Endothelial cell of umbilical vein (primary cell): ENCODE measurements around the gene FAM78A. TPM values are rescaled to one million over a fixed set of nuclear protein-coding genes. Genes with fewer than 3 reads are reported as not detected.

Experiments used
- BruUV-seq: library from RNA; stranded (reverse); fragments of 400-500 nt; replicated peaks from 2 replicates; lab custom pipeline; 2021; lab: Mats Ljungman, UMichigan
- CTCF ChIA-PET: fragments of 300-600, 350-600 bp; sonication (Branson Sonifier 250); formaldehyde crosslinking; loops from one replicate; lab custom pipeline; 2021; ENCODE audit warnings: antibody characterized with exemption, inconsistent platforms; lab: Charles Lee
- POLR2A ChIA-PET: fragments of 300-600, 350-600 bp; sonication (Branson Sonifier 250); formaldehyde crosslinking; loops from one replicate; lab custom pipeline; 2021; ENCODE audit warnings: antibody characterized with exemption, inconsistent platforms; lab: Charles Lee
- DNase-seq: peaks from one replicate; pipeline ENCODE4 v3.0.0-alpha.2; 2011; ENCODE audit warnings: low read depth, low spot score
- FAIRE-seq: peaks from 2 replicates; lab custom pipeline; 2011; peaks lifted over from hg19 to GRCh38; lab: Jason Lieb, UNC
- H2AFZ ChIP-seq: 2 replicates; pipeline ENCODE4 v1.6.0; 2012; ENCODE audit warnings: low read depth, low read length, control low read depth, inconsistent platforms
- H3K27ac ChIP-seq: 2 replicates; pipeline ENCODE4 v1.5.1; 2011; ENCODE audit warnings: low read depth, mild to moderate bottlenecking, control low read depth, low read length, moderate library complexity; ENCODE audit not compliant: insufficient read depth
- H3K27me3 ChIP-seq, 2 experiments: 2 replicates each; pipeline versions ENCODE4 v1.6.0 to v1.6.1; 2011; ENCODE audit warnings: low read length in 2 of 2, mixed read lengths in 1 of 2; ENCODE audit not compliant: control insufficient read depth in 2 of 2, insufficient read depth in 2 of 2
- H3K36me3 ChIP-seq, 2 experiments: 2 replicates in 1 of 2; 3 replicates in 1 of 2; pipeline ENCODE4 v1.5.1; 2011; ENCODE audit warnings: low read length in 2 of 2, mild to moderate bottlenecking in 1 of 2, moderate library complexity in 1 of 2; ENCODE audit not compliant: control insufficient read depth in 2 of 2, insufficient read depth in 2 of 2; ENCODE audit errors: extremely low read depth in 1 of 2
- H3K4me1 ChIP-seq: 3 replicates; pipeline ENCODE4 v1.5.1; 2011; ENCODE audit warnings: mild to moderate bottlenecking, low read length; ENCODE audit not compliant: control insufficient read depth, insufficient read depth; ENCODE audit errors: extremely low read depth
- H3K4me2 ChIP-seq: 2 replicates; pipeline ENCODE4 v1.6.1; 2011; ENCODE audit warnings: low read length, control low read depth, mixed read lengths; ENCODE audit not compliant: insufficient read depth
- H3K4me3 ChIP-seq, 3 experiments: fragments of 200-600 bp in 1 of 3; sonication (generic), shearing (Covaris generic) in 1 of 3; replicated peaks in 1 of 3; 2 replicates each; pipeline ENCODE4 v1.5.1; 2011 to 2016; ENCODE audit warnings: control low read depth in 3 of 3, low read length in 3 of 3, mild to moderate bottlenecking in 2 of 3, inconsistent platforms in 1 of 3, low read depth in 1 of 3, moderate library complexity in 1 of 3; ENCODE audit not compliant: insufficient read depth in 1 of 3
- H3K79me2 ChIP-seq: 2 replicates; pipeline ENCODE4 v1.6.0; 2012; ENCODE audit warnings: low read length, inconsistent platforms; ENCODE audit not compliant: control insufficient read depth, insufficient read depth
- H3K9ac ChIP-seq: replicated peaks from 2 replicates; pipeline ENCODE3; 2011; ENCODE audit warnings: low read length, control low read depth; ENCODE audit not compliant: insufficient read depth; ENCODE audit errors: extremely low read depth
- H3K9me1 ChIP-seq: replicated peaks from 3 replicates; pipeline ENCODE4 v1.6.0; 2011; ENCODE audit warnings: mild to moderate bottlenecking, low read length; ENCODE audit not compliant: control insufficient read depth, insufficient read depth; ENCODE audit errors: extremely low read depth
- H3K9me3 ChIP-seq: replicated peaks from 2 replicates; pipeline ENCODE4 v1.5.1; 2012; ENCODE audit warnings: low read length, inconsistent platforms; ENCODE audit not compliant: control insufficient read depth, insufficient read depth
- H4K20me1 ChIP-seq: replicated peaks from 2 replicates; pipeline ENCODE3; 2011; ENCODE audit warnings: mild to moderate bottlenecking, low read length; ENCODE audit not compliant: control insufficient read depth, insufficient read depth; ENCODE audit errors: extremely low read depth
- CTCF ChIP-seq, 2 donors: IDR thresholded peaks; 1 replicate in 1 of 2; 2 replicates in 1 of 2; pipeline ENCODE4 v1.5.1; 2011; ENCODE audit warnings: low read length in 2 of 2, mild to moderate bottlenecking in 2 of 2, moderate library complexity in 2 of 2, control low read depth in 1 of 2, inconsistent platforms in 1 of 2, low read depth in 1 of 2; ENCODE audit not compliant: insufficient read depth in 1 of 2; ENCODE audit errors: extremely low read depth in 1 of 2
- EZH2 ChIP-seq: IDR thresholded peaks from 2 replicates; pipeline ENCODE4 v1.6.1; 2012; ENCODE audit warnings: borderline replicate concordance, low read depth, mild to moderate bottlenecking, moderate library complexity, low read length, inconsistent platforms; ENCODE audit not compliant: severe bottlenecking
- FOS ChIP-seq: IDR thresholded peaks from 2 replicates; pipeline ENCODE4 v1.6.1; 2011; ENCODE audit warnings: mild to moderate bottlenecking, low read length, moderate library complexity, borderline replicate concordance; ENCODE audit not compliant: insufficient read depth
- GATA2 ChIP-seq: IDR thresholded peaks from 2 replicates; pipeline ENCODE4 v1.7.0; 2011; ENCODE audit warnings: low read depth, mild to moderate bottlenecking, moderate library complexity, mixed read lengths, low read length; ENCODE audit not compliant: insufficient read length, insufficient read depth
- JUN ChIP-seq: IDR thresholded peaks from 2 replicates; pipeline ENCODE4 v1.6.1; 2011; ENCODE audit warnings: borderline replicate concordance, low read depth; ENCODE audit not compliant: insufficient read length, insufficient read depth
- MAX ChIP-seq: IDR thresholded peaks from 2 replicates; pipeline ENCODE4 v1.6.1; 2011; ENCODE audit not compliant: insufficient read depth, insufficient read length
- MYC ChIP-seq: IDR thresholded peaks from one replicate; pipeline ENCODE4 v1.6.1; 2011; ENCODE audit warnings: mild to moderate bottlenecking, low read depth, low read length
- POLR2A ChIP-seq: IDR thresholded peaks from 2 replicates; pipeline ENCODE4 v1.6.1; 2012; ENCODE audit warnings: low read depth, mild to moderate bottlenecking, control low read depth, low read length
- POLR2AphosphoS5 ChIP-seq: IDR thresholded peaks from 2 replicates; pipeline ENCODE4 v1.6.1; 2012; ENCODE audit warnings: low read depth, mild to moderate bottlenecking, control low read depth, low read length, moderate library complexity; ENCODE audit not compliant: insufficient read depth
- dilution Hi-C: fragments of 300-500 bp; cut with MboI; formaldehyde crosslinking; loops from one replicate; pipeline ENCODE4 v1.15.0; 2019; ENCODE audit warnings: low sequenced_read_pairs; ENCODE audit not compliant: extremely low pct_ligation_motif_present
- intact Hi-C: fragments of 100-400 bp; cut with micrococcal nuclease; formaldehyde crosslinking; loops from one replicate; pipeline ENCODE4 v1.10.0; 2022
- polyA plus RNA-seq, 4 experiments: library from polyadenylated mRNA; depleted of rRNA in 3 of 4; stranded (reverse) in 3 of 4; unstranded in 1 of 4; fragments of >200 nt; gene quantifications; 2 replicates each; pipeline versions ENCODE4 v1.2.1 to v1.2.3, GENCODE V29; 2011 to 2012; ENCODE audit warnings: missing spikeins in 1 of 4
- total RNA-seq: library from RNA; stranded (reverse); gene quantifications from 2 replicates; pipeline ENCODE4 v1.2.3, GENCODE V29; 2021

FAM78A gene
- total and polyA plus RNA-seq, 2 donors (not counting 3 experiments of a cell fraction or from before 2014, with no cell fraction given), result 34.0 to 37.4 TPM

- Histone ChIP-seq H3K27ac (no peak overlapping the region), H4K20me1 (no peaks in the 10 kb centered on the region), H3K4me2 (no peak overlapping the region), H2AFZ (no peak overlapping the region), H3K36me3 (peaks cover 0 to 3% of the 10 kb centered on the region in 2 experiments), H3K9me1 (no peaks in the 10 kb centered on the region), H3K9me3 (no peaks in the 10 kb centered on the region), H3K27me3 (no peaks in the 10 kb centered on the region), H3K79me2 (peaks cover 51% of the 10 kb centered on the region), H3K4me3 (peak overlapping the region in 1 of 3 experiments; percentile 4), H3K9ac (no peak overlapping the region), H3K4me1 (peaks cover 56% of the 10 kb centered on the region)
- ChIA-PET POLR2A (no interaction called here), CTCF (interaction anchor here (1.4 to 3.0 kb wide), 4 partner anchors 15 to 65 kb away, joined by 4 to 11 read pairs (median 10); no protein-coding TSS in a partner anchor)
- FAIRE-seq (no peak), DNase-seq (no peak)
- BruUV-seq, result no TSS peak
- dilution Hi-C loops (no loop called here), intact Hi-C loops (no loop called here)
- TF ChIP-seq FOS, result no peak
- no peak for TF ChIP-seq CTCF (IDR thresholded peaks at IDR 0.05; ENCODE audit: extremely low read depth in 1 of 2, insufficient read depth in 1 of 2, low read depth in 1 of 2, low read length in 2 of 2)
- no peak for TF ChIP-seq MAX
- no peak for TF ChIP-seq POLR2A
- no peak for TF ChIP-seq EZH2
- no peak for TF ChIP-seq POLR2AphosphoS5
- TF ChIP-seq MYC, result no peak
- no peak for TF ChIP-seq GATA2
- no peak for TF ChIP-seq JUN
These were observed 4.1 kb downstream of the FAM78A start for GRCh38 chr9:131272212-131272611.
